Measurements from ENCODE around the gene ATG4B.

- no peak for TF ChIP-seq POLR2AphosphoS5 (IDR thresholded peaks at IDR 0.05; ENCODE audit: low read depth, low read length)
- no peak for TF ChIP-seq POLR2A (IDR thresholded peaks at IDR 0.05; ENCODE audit: low read depth, low read length)
- no peak for TF ChIP-seq TAF1 (IDR thresholded peaks at IDR 0.05; ENCODE audit: borderline replicate concordance, low read depth, low read length)
Measured at GRCh38 chr2:241635756-241636155, 1.7 kb upstream of the ATG4B start.

All from GM12892 (cell line).